Liver (tissue), 9 donors: ENCODE results near the gene CACNA1A. TPM values are rescaled to one million over a fixed set of nuclear protein-coding genes. Genes with fewer than 3 reads are reported as not detected.

Experiments
- DNase-seq: peaks from one replicate; pipeline ENCODE4 v3.0.0-alpha.2; 2017; ENCODE audit warnings: low spot score
- H3K27ac ChIP-seq, 2 donors: one replicate each; pipeline ENCODE4 v1.7.0; 2013; ENCODE audit warnings: inconsistent platforms in 2 of 2, low read length in 2 of 2, control low read depth in 1 of 2, low read depth in 1 of 2, mild to moderate bottlenecking in 1 of 2
- H3K27me3 ChIP-seq, 4 donors: one replicate each; pipeline versions ENCODE4 v1.6.1 to v1.7.0; 2013; ENCODE audit warnings: low read length in 3 of 4, inconsistent platforms in 1 of 4, mild to moderate bottlenecking in 1 of 4, moderate library complexity in 1 of 4; ENCODE audit not compliant: control insufficient read depth in 4 of 4, insufficient read depth in 4 of 4
- H3K36me3 ChIP-seq, 4 donors: one replicate each; pipeline versions ENCODE4 v1.6.1 to v1.7.0; 2013; ENCODE audit warnings: low read length in 3 of 4, mild to moderate bottlenecking in 3 of 4, low read depth in 1 of 4, moderate library complexity in 1 of 4; ENCODE audit not compliant: control insufficient read depth in 4 of 4, insufficient read depth in 3 of 4
- H3K4me1 ChIP-seq, 4 donors: one replicate each; pipeline versions ENCODE4 v1.6.1 to v1.7.0; 2013; ENCODE audit warnings: low read length in 3 of 4, mild to moderate bottlenecking in 3 of 4, moderate library complexity in 1 of 4; ENCODE audit not compliant: control insufficient read depth in 4 of 4, insufficient read depth in 4 of 4
- H3K4me3 ChIP-seq, 3 donors: one replicate each; pipeline versions ENCODE4 v1.6.1 to v1.7.0; 2013; ENCODE audit warnings: low read length in 3 of 3, control low read depth in 1 of 3, low read depth in 1 of 3, mild to moderate bottlenecking in 1 of 3
- H3K9ac ChIP-seq, 2 donors: one replicate each; pipeline ENCODE4 v1.7.0; 2013; ENCODE audit warnings: low read length in 2 of 2, mild to moderate bottlenecking in 2 of 2, moderate library complexity in 2 of 2, control low read depth in 1 of 2, low read depth in 1 of 2
- H3K9me3 ChIP-seq, 4 donors: one replicate each; pipeline versions ENCODE4 v1.6.1 to v1.7.0; 2013; ENCODE audit warnings: low read length in 3 of 4; ENCODE audit not compliant: control insufficient read depth in 4 of 4
- EGR1 ChIP-seq, 2 donors: IDR thresholded peaks; 2 replicates each; pipeline ENCODE4 v1.6.1; 2016 to 2018; ENCODE audit warnings: antibody characterized with exemption in 2 of 2, low read depth in 2 of 2
- FOXA2 ChIP-seq: IDR thresholded peaks from 2 replicates; pipeline ENCODE4 v1.6.1; 2016; ENCODE audit warnings: antibody characterized with exemption
- GABPA ChIP-seq, 2 donors: IDR thresholded peaks in 1 of 2; conservative IDR thresholded peaks in 1 of 2; 2 replicates each; pipeline ENCODE4 v1.6.1; 2016; ENCODE audit warnings: antibody characterized with exemption in 2 of 2, mild to moderate bottlenecking in 1 of 2, moderate library complexity in 1 of 2
- HNF4A ChIP-seq, 2 donors: conservative IDR thresholded peaks; 2 replicates each; pipeline ENCODE4 v1.6.1; 2016; ENCODE audit warnings: antibody characterized with exemption in 2 of 2, mild to moderate bottlenecking in 2 of 2
- HNF4G ChIP-seq: IDR thresholded peaks from 2 replicates; pipeline ENCODE4 v1.6.1; 2016; ENCODE audit warnings: antibody characterized with exemption
- JUND ChIP-seq, 2 donors: IDR thresholded peaks; 2 replicates each; pipeline ENCODE4 v1.6.1; 2016; ENCODE audit warnings: antibody characterized with exemption in 2 of 2
- MAX ChIP-seq: IDR thresholded peaks from 2 replicates; pipeline ENCODE4 v1.6.1; 2016; ENCODE audit warnings: antibody characterized with exemption
- NR2F2 ChIP-seq: IDR thresholded peaks from 2 replicates; pipeline ENCODE4 v1.6.1; 2016; ENCODE audit warnings: antibody characterized with exemption
- RAD21 ChIP-seq, 2 donors: IDR thresholded peaks; 2 replicates each; pipeline ENCODE4 v1.6.1; 2016; ENCODE audit warnings: antibody characterized with exemption in 2 of 2, mild to moderate bottlenecking in 2 of 2
- RXRA ChIP-seq, 2 donors: IDR thresholded peaks; 2 replicates each; pipeline ENCODE4 v1.6.1; 2017 to 2018; ENCODE audit warnings: antibody characterized with exemption in 2 of 2, mild to moderate bottlenecking in 1 of 2
- SP1 ChIP-seq: IDR thresholded peaks from 2 replicates; pipeline ENCODE4 v1.6.1; 2018; ENCODE audit warnings: antibody characterized with exemption, mild to moderate bottlenecking
- TAF1 ChIP-seq: conservative IDR thresholded peaks from 2 replicates; pipeline ENCODE4 v1.6.1; 2016; ENCODE audit warnings: antibody characterized with exemption, mild to moderate bottlenecking
- YY1 ChIP-seq: IDR thresholded peaks from 2 replicates; pipeline ENCODE4 v1.6.1; 2016; ENCODE audit warnings: antibody characterized with exemption, mild to moderate bottlenecking
- ZBTB33 ChIP-seq: IDR thresholded peaks from 2 replicates; pipeline ENCODE4 v1.6.1; 2016; ENCODE audit warnings: antibody characterized with exemption
- WGBS: extraction: QIAGEN DNeasy Blood & Tissue Kit; methylation state at CpG from one replicate; pipeline ENCODE4 v1.1.7; 2013; 5-methylcytosine and 5-hydroxymethylcytosine counted together
- polyA plus RNA-seq, 2 donors: library from polyadenylated mRNA; stranded (reverse) in 1 of 2; unstranded in 1 of 2; fragments of 200-250 nt in 1 of 2; fragments of >200 nt in 1 of 2; fragmentation: Nextera tagmentation in 1 of 2; extraction: Ambion mirVana in 1 of 2; gene quantifications; one replicate each; pipeline versions ENCODE4 v1.2.1 to v1.2.3, GENCODE V29; 2013 to 2015
- total RNA-seq, 2 donors: library from RNA; depleted of rRNA; stranded (reverse); fragments of >200 nt; gene quantifications; one replicate each; pipeline ENCODE4 v1.2.3, GENCODE V29; 2014
- TF ChIP-seq, protein P1 (sequence below): IDR thresholded peaks from 2 replicates; pipeline ENCODE4 v1.6.1; 2016; ENCODE audit warnings: antibody characterized with exemption, mild to moderate bottlenecking
- TF ChIP-seq, protein P2 (sequence below): IDR thresholded peaks from 2 replicates; pipeline ENCODE4 v1.6.1; 2016; ENCODE audit warnings: antibody characterized with exemption
- TF ChIP-seq, protein P3 (sequence below): fragments of 150-350 bp; IDR thresholded peaks from 2 replicates; pipeline ENCODE4 v1.5.1; 2017; ENCODE audit warnings: improper control_type of control experiment, low read depth, low read length; ENCODE audit not compliant: missing input control
- donor health status: healthy.
- donor health status: healthy.
- donor health status: healthy.
- donor health status: healthy.
- donor health status: healthy.

The CACNA1A gene
- total and polyA plus RNA-seq, 4 donors, result 0.09 to 0.17 (median 0.17) TPM; not detected in 1

DNA sequence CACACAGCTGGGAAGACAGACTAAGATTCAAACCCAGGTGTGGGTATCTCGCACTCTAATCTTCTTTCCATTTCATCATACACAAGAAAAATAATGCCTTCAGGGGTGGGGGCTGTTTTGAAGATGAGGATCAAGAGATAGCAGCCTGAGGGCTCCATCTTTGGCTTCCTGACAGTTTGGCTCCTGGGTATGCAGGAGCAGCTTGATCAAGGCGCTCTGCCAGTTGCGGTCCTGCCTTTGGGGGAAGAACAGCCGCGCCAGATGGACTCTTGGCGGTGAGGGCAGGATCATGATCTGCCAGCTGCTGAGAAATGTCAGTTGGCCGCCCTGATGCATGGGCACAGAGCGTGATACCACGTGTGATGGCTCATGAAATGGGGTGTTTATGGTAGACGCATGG is 236.9 kb downstream of the CACNA1A start:
- Histone ChIP-seq H3K27me3 (no peaks in the 10 kb centered on the region), H3K4me3 (no peak overlapping the region), H3K27ac (no peak overlapping the region)

More for the DNA sequence above, 236.9 kb downstream of the CACNA1A start:
- no peak overlapping the region for H3K9ac ChIP-seq
- TF ChIP-seq, protein P1, sequence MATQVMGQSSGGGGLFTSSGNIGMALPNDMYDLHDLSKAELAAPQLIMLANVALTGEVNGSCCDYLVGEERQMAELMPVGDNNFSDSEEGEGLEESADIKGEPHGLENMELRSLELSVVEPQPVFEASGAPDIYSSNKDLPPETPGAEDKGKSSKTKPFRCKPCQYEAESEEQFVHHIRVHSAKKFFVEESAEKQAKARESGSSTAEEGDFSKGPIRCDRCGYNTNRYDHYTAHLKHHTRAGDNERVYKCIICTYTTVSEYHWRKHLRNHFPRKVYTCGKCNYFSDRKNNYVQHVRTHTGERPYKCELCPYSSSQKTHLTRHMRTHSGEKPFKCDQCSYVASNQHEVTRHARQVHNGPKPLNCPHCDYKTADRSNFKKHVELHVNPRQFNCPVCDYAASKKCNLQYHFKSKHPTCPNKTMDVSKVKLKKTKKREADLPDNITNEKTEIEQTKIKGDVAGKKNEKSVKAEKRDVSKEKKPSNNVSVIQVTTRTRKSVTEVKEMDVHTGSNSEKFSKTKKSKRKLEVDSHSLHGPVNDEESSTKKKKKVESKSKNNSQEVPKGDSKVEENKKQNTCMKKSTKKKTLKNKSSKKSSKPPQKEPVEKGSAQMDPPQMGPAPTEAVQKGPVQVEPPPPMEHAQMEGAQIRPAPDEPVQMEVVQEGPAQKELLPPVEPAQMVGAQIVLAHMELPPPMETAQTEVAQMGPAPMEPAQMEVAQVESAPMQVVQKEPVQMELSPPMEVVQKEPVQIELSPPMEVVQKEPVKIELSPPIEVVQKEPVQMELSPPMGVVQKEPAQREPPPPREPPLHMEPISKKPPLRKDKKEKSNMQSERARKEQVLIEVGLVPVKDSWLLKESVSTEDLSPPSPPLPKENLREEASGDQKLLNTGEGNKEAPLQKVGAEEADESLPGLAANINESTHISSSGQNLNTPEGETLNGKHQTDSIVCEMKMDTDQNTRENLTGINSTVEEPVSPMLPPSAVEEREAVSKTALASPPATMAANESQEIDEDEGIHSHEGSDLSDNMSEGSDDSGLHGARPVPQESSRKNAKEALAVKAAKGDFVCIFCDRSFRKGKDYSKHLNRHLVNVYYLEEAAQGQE, result no peak
- TF ChIP-seq EGR1 (IDR thresholded peaks at IDR 0.05; ENCODE audit: low read depth in 2 of 2) (no peak), RXRA (IDR thresholded peaks at IDR 0.05) (no peak), TAF1 (no peak), RAD21 (IDR thresholded peaks at IDR 0.05) (no peak), ZBTB33 (no peak), HNF4A (conservative IDR thresholded peaks at IDR 0.05) (no peak), HNF4G (no peak), FOXA2 (no peak), GABPA (IDR thresholded peaks at IDR 0.05 in 1 of 2, conservative IDR thresholded peaks at IDR 0.05 in 1 of 2) (no peak), NR2F2 (no peak), YY1 (no peak), SP1 (no peak), JUND (IDR thresholded peaks at IDR 0.05) (no peak), MAX (no peak)
- TF ChIP-seq, protein P2, sequence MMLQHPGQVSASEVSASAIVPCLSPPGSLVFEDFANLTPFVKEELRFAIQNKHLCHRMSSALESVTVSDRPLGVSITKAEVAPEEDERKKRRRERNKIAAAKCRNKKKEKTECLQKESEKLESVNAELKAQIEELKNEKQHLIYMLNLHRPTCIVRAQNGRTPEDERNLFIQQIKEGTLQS, result no peak
- TF ChIP-seq, protein P3, sequence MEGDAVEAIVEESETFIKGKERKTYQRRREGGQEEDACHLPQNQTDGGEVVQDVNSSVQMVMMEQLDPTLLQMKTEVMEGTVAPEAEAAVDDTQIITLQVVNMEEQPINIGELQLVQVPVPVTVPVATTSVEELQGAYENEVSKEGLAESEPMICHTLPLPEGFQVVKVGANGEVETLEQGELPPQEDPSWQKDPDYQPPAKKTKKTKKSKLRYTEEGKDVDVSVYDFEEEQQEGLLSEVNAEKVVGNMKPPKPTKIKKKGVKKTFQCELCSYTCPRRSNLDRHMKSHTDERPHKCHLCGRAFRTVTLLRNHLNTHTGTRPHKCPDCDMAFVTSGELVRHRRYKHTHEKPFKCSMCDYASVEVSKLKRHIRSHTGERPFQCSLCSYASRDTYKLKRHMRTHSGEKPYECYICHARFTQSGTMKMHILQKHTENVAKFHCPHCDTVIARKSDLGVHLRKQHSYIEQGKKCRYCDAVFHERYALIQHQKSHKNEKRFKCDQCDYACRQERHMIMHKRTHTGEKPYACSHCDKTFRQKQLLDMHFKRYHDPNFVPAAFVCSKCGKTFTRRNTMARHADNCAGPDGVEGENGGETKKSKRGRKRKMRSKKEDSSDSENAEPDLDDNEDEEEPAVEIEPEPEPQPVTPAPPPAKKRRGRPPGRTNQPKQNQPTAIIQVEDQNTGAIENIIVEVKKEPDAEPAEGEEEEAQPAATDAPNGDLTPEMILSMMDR, result no peak
- H3K4me1 ChIP-seq, result no peaks in the 10 kb centered on the region
- H3K36me3 ChIP-seq, result no peaks in the 10 kb centered on the region
- DNase-seq, result no peak
- 93% methylated on average over 10 of the region's 10 CpGs for WGBS
- H3K9me3 ChIP-seq, result no peaks in the 10 kb centered on the region
